NB4 (cell line): ENCODE measurements around the gene CPLX1.

Experiments
- MAX ChIP-seq: IDR thresholded peaks from 2 replicates; pipeline ENCODE4 v1.6.1; 2011; ENCODE audit warnings: low read depth, low read length
- MYC ChIP-seq: IDR thresholded peaks from 2 replicates; pipeline ENCODE4 v1.6.1; 2011; ENCODE audit warnings: low read depth, low read length
- POLR2A ChIP-seq: IDR thresholded peaks from 2 replicates; pipeline ENCODE4 v1.6.1; 2011; ENCODE audit warnings: mild to moderate bottlenecking; ENCODE audit not compliant: insufficient read length; ENCODE audit errors: extremely low read depth
- TF ChIP-seq, protein P1 (sequence below): IDR thresholded peaks from one replicate; pipeline ENCODE4 v1.5.1; 2012; ENCODE audit warnings: low read depth, low read length

GRCh38 chr4:865121-865465 is 39.2 kb upstream of the CPLX1 start:
- TF ChIP-seq, protein P1, sequence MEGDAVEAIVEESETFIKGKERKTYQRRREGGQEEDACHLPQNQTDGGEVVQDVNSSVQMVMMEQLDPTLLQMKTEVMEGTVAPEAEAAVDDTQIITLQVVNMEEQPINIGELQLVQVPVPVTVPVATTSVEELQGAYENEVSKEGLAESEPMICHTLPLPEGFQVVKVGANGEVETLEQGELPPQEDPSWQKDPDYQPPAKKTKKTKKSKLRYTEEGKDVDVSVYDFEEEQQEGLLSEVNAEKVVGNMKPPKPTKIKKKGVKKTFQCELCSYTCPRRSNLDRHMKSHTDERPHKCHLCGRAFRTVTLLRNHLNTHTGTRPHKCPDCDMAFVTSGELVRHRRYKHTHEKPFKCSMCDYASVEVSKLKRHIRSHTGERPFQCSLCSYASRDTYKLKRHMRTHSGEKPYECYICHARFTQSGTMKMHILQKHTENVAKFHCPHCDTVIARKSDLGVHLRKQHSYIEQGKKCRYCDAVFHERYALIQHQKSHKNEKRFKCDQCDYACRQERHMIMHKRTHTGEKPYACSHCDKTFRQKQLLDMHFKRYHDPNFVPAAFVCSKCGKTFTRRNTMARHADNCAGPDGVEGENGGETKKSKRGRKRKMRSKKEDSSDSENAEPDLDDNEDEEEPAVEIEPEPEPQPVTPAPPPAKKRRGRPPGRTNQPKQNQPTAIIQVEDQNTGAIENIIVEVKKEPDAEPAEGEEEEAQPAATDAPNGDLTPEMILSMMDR: no peak
- TF ChIP-seq POLR2A (no peak), MAX (no peak), MYC (no peak)
